GM21717 (cell line): ENCODE results near the gene SPI1.

Source experiments
- ATAC-seq: cut with Tn5 transposase; IDR thresholded peaks from one replicate; pipeline ENCODE4 v1.9.1; 2021; ENCODE audit warnings: mild to moderate bottlenecking, moderate library complexity; ENCODE audit not compliant: unreplicated experiment

The SPI1 gene

GRCh38 chr11:47407746-47408590, 29.6 kb upstream of the SPI1 start, which contains the start of gene SLC39A13:
Gene SLC39A13 (plus strand): TSS chr11:47408590. CDS start chr11:47410095, 1,505 bp downstream.
- ATAC-seq = peak; percentile 78

DNA sequence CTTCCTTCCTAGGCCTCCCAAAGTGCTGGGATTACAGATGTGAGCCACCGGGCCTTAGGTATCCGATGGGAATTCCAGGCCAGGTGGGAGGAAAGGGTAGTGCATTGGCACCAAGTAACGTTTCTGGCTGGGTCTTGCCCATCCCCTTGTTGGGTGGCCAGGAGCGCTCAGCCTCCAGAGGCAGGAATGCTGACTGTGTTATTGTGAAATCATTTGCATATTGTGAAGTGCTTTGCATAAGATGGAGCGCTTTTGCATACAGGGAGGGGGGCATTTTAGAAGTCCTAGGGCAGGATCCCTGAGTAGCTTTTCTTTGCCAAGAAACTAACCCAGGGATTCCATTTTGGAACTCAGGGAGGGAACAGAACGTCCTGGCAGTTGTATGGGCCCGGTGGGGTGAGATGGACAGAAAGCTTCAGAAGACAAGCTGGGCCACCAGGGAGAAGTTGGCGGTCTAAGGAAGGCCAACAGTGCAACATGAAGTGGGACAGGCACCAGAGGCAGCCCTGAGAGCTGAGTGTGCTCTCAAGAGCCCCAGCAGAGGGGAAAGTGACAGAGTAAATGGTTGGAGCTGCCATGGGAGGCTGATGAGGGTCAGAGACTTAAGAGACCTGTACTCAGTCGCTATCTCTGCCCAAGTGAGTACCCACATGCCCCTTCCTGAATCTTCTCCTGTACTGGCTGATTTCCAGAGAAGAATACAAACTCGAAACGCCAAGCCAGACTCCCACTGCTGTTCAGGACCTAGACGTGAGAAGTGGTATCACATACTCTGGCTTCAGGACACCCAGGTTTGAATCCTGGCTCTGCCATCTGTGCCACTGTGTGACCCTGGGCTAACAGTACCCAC, 28.8 kb upstream of the SPI1 start:
- ATAC-seq = no peak

- ATAC-seq = no peak
These were observed 25.2 kb upstream of the SPI1 start for GRCh38 chr11:47403571-47403970.

- ATAC-seq = no peak
These were observed 24.8 kb upstream of the SPI1 start for GRCh38 chr11:47403135-47403534.

DNA sequence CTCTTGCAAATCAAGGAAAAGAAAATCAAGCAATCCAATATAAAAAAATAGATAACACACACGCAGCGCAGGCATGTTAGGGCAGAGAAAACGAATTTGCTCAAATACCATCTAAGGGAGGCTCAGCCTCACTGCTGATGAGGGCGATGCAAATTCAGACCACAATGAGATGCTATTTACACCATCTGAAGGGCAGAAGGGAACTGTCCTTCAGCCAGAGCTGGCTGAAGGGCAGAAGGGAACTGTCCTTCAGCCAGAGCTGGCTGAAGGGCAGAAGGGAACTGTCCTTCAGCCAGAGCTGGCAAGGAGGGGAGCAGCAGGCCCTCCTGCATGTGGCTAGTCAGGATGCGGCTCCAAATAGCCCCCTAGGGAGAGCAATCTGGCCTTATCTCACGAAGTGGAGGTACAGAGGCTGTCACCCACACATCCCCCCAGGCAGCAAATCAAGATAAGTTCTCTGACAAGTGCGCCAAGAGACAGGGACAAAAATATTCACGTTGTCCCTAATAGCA, 22.5 kb upstream of the SPI1 start:
- ATAC-seq = peak; percentile 50

DNA sequence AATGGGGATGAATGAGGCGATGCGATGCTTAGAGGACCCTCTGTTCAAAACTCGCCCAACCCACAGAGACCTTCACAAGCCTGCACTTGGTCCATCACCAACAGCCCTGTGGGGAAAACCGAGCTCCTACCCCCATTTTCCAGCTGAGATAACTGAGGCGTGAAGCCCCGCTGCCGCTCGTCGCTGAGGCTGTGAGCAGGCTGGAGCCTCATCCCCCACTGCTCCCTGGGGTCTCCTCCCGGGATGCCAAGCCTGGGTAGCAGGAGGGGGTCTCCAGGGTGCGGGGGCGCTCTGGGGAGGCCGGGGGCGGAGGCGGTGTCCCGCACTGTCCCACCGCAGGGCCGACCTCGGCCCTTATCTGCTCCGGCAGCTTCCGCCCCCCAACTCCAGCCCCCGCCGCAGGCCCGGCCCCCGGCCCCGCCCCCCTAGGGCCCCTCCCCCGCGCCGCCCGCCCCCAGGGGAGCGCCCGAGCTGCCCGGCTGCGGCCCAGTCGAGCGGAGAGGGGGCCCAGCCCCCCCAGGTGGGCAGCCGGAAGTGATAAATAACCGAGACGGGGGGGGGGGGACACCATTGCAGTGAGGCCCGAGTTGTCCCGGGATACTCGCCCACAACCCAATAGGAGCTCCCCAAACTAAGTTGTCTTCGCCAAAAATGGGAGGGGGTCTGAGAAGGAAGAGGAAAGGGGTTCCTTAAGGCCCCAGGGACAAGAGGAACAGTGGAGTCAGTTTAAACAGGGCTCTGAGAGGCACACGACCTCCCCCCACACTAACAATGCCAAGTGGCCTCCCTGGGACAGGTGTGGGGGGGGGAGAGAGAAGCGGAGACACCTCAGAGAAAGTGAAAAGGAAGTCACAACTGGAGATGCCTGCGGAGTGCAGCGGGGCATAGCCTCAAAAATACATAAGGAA, 21.8 kb upstream of the SPI1 start:
- ATAC-seq = peak; percentile 40

DNA sequence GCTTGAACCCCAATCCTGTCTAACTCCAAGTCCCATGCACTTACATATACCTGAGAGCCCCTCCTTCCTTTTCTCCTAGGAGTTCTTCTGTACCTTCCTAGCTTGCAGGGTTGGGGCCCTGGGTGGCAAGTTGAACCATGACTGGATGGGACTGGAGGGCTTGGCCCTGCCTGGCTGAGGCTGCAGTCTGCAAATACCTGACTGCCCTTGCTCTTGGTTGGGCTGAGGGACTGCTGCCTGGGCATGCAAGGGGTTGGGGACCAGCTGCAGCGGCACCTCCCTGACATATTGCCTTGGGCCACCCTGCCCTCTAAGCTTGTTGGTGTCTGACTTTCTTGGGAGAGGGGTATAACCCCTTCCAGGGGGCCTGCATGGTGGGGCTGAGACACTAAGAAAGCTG, 20.2 kb upstream of the SPI1 start:
- no peak for ATAC-seq

DNA sequence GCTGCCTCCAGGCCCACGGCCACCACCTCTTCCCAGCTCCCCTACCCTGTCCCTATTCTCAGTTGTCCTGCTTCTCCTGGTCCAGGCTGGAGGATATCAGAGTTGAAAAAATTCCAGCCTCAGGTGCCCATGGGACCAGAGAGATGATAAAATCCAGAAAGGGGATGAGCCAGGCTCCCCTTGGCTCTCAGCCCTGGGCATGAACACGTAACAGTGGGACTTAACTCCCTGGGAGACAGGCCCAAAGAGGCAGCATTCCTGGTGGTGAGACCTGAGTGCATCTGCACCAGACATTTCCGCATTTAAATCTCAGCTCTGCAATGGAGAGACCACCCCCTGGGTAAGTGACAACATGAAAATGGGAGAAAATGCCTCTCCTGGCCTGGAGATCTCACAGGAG, 19.7 kb upstream of the SPI1 start:
- ATAC-seq = no peak

GRCh38 chr11:47396049-47396320, 17.6 kb upstream of the SPI1 start:
- ATAC-seq = no peak

DNA sequence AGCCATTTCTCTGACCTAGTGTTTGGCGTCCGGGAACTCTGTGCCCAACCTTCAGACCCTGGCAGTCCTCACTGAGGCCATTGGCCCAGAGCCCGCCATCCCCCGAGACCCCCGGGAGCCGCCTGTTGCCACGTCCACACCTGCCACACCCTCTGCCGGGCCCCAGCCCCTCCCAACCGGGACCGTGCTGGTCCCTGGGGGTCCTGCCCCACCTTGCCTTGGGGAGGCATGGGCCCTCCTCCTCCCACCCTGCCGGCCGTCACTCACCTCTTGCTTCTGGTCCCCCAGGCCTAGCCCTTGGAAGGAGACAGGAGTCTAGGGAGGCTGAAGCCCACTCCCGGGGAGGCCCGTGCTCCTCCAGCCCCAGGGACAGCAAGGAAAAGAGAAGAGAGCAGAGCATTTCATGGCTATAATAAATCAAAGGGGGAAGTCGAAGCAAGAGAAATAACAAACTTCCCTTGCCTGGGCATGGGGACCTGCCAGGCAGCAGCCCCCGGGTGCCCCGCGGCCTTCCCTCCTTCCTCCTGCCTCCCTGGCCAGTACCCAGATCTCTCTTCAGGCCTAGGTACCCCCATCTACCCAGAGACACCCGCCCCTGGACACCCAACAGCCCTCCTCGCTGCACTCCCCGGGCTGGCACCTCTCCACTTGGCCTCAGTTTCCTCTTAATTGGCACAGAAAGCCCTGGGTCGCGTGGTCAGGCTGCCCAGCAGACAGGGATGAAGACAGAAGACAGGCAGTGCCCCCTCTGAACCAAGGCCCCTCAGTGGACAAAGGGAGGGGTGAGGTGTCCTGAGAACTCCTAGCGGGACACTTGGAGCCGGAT, 17.1 kb upstream of the SPI1 start:
- ATAC-seq = no peak

DNA sequence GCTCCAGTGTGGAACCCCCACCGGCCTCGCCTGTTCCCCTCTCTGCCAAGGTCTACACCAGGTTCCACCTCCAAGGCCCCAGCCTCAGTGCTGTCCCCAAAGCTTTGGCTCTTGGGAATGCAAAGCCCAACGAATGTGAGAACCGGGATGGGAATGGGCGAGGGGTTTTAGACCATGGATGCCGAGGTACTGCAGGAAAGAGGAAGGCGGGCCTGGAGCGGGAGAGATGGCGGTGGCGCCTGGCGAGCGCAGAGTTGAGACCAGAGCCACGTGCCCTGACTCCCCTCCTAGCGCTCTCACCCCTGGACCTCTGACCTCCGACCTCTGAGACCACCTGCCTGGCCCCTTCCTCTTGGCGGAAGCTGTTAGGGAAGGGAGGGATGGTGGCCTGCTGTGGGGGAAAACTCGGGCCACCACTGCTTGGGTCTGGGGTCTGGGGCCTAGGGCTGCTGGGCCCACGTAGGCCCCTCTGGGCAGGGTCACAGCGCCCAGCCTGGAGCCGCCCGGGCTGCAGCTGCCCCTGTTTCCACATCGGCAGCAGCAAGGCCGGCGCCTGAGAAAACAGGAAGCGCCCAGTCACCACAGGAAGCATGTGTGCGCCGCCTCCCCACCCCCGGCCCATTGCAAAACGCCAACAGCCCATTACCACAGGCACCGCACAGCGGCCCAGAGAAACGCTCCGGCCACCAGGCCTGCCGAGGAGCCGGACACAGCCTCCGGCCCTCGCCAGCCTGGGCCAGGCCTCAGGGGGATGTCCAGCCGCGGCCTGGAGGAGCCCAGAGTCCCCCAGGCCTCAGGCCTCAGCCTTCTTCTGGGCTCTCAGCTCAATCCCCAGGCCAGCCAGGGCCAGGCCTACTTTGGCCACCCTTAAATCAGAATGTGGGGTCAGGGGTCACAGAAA, 16.2 kb upstream of the SPI1 start:
- no peak for ATAC-seq

DNA sequence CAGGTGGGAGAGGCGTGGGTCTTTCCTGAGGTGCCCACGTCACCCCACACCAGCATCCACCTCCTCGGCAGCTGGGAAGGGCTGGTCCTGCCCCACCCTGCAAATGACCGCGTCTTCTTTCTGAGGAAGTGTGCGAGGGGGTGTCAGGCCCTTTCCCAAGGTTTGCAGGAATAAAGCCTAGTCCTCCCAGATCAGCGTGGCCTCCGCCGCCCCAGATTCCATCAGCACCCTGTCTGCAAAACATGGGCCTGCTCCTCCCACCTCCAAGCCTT, 15.6 kb upstream of the SPI1 start:
- no peak for ATAC-seq

DNA sequence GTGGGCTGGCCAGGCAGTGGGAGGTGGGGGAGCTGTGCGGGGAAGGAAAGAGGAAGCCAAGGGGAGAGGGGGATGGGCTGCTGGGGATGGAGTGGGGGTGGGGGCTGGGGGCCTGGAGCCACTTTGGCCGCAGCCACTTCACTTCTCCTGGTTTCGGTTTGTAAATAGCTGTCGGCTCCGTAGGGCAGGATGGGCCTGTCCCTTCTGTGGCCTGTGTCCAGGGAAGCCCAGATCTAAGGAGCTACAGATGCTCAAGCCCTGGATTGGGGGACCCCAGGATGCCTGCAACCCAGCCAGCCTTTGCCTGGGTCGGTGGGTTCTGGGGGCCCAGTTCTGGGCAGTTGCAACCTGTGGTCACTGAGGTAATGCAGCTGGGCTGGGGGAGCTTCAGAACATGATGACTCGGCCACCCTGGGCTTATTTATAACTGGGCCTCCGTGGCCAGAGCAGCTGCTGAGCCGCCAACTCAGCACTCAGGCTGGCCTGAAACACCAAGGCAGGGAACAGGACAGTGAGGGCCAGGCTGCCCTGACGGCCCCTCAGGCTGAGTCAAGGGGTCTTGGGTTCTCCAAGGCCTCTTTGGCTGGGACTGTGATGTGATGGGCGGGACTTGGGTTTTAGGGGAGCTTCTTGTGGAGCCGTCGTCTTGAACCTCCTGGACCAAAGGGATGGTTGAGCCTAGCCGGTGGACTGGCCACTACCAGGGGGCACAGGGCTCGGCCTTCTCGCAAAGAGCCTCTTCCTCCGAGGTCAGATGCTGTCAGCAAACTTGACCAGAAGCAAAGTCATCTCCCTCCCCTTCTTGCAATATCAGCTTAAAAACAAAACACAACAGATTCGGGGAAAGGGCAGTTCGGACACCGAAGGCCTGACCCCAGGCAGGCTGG, 15.1 kb upstream of the SPI1 start:
- ATAC-seq = no peak

DNA sequence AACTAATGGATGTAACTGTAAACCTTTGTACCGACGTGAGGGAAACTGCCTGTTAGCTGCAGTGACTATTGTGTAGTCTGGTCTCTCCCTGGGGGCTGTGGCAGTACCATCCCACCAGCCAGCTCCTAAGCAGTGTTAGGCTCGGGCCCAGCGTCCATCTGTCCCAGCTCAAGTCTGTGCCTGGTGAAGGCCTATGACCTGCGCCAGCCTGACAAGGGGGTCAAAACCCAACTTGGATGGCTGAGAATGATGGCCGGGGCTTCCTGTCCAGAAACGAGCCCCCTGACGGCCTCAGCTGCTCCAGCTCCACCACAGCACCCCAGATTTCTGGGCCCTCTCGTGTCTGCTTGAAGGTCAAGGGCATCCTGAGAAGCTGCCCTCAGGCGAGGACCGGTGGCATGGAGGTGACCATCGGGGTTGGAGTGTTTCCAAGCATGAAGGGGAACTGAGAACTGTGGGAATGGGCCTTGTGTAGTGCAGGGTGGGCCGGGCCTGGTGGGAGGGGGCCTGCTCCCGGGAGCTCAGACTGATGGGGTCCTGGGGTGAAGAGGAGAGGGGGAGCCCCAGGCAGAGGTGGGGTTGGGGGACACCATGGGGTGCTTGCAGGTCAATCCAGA, 14.3 kb upstream of the SPI1 start:
- no peak for ATAC-seq

GRCh38 chr11:47391711-47392432, 13.5 kb upstream of the SPI1 start:
- ATAC-seq = no peak

- ATAC-seq = peak; percentile 47
These were observed 12.8 kb upstream of the SPI1 start for GRCh38 chr11:47391077-47391583.

GRCh38 chr11:47390422-47390760, 12.0 kb upstream of the SPI1 start:
- no peak for ATAC-seq
